Endothelial cell of umbilical vein (primary cell): ENCODE results near the gene TMPRSS5. TPM values are rescaled to one million over a fixed set of nuclear protein-coding genes. Genes with fewer than 3 reads are reported as not detected.

Source experiments
- BruUV-seq: library from RNA; stranded (reverse); fragments of 400-500 nt; replicated peaks from 2 replicates; lab custom pipeline; 2021; lab: Mats Ljungman, UMichigan
- CTCF ChIA-PET: fragments of 300-600, 350-600 bp; sonication (Branson Sonifier 250); formaldehyde crosslinking; loops from one replicate; lab custom pipeline; 2021; ENCODE audit warnings: antibody characterized with exemption, inconsistent platforms; lab: Charles Lee
- POLR2A ChIA-PET: fragments of 300-600, 350-600 bp; sonication (Branson Sonifier 250); formaldehyde crosslinking; loops from one replicate; lab custom pipeline; 2021; ENCODE audit warnings: antibody characterized with exemption, inconsistent platforms; lab: Charles Lee
- DNase-seq: peaks from one replicate; pipeline ENCODE4 v3.0.0-alpha.2; 2011; ENCODE audit warnings: low read depth, low spot score
- FAIRE-seq: peaks from 2 replicates; lab custom pipeline; 2011; peaks lifted over from hg19 to GRCh38; lab: Jason Lieb, UNC
- H2AFZ ChIP-seq: 2 replicates; pipeline ENCODE4 v1.6.0; 2012; ENCODE audit warnings: low read depth, low read length, control low read depth, inconsistent platforms
- H3K27ac ChIP-seq: 2 replicates; pipeline ENCODE4 v1.5.1; 2011; ENCODE audit warnings: low read depth, mild to moderate bottlenecking, control low read depth, low read length, moderate library complexity; ENCODE audit not compliant: insufficient read depth
- H3K27me3 ChIP-seq, 2 experiments: 2 replicates each; pipeline versions ENCODE4 v1.6.0 to v1.6.1; 2011; ENCODE audit warnings: low read length in 2 of 2, mixed read lengths in 1 of 2; ENCODE audit not compliant: control insufficient read depth in 2 of 2, insufficient read depth in 2 of 2
- H3K36me3 ChIP-seq, 2 experiments: 2 replicates in 1 of 2; 3 replicates in 1 of 2; pipeline ENCODE4 v1.5.1; 2011; ENCODE audit warnings: low read length in 2 of 2, mild to moderate bottlenecking in 1 of 2, moderate library complexity in 1 of 2; ENCODE audit not compliant: control insufficient read depth in 2 of 2, insufficient read depth in 2 of 2; ENCODE audit errors: extremely low read depth in 1 of 2
- H3K4me1 ChIP-seq: 3 replicates; pipeline ENCODE4 v1.5.1; 2011; ENCODE audit warnings: mild to moderate bottlenecking, low read length; ENCODE audit not compliant: control insufficient read depth, insufficient read depth; ENCODE audit errors: extremely low read depth
- H3K4me2 ChIP-seq: 2 replicates; pipeline ENCODE4 v1.6.1; 2011; ENCODE audit warnings: low read length, control low read depth, mixed read lengths; ENCODE audit not compliant: insufficient read depth
- H3K4me3 ChIP-seq, 3 experiments: fragments of 200-600 bp in 1 of 3; sonication (generic), shearing (Covaris generic) in 1 of 3; replicated peaks in 1 of 3; 2 replicates each; pipeline ENCODE4 v1.5.1; 2011 to 2016; ENCODE audit warnings: control low read depth in 3 of 3, low read length in 3 of 3, mild to moderate bottlenecking in 2 of 3, inconsistent platforms in 1 of 3, low read depth in 1 of 3, moderate library complexity in 1 of 3; ENCODE audit not compliant: insufficient read depth in 1 of 3
- H3K79me2 ChIP-seq: 2 replicates; pipeline ENCODE4 v1.6.0; 2012; ENCODE audit warnings: low read length, inconsistent platforms; ENCODE audit not compliant: control insufficient read depth, insufficient read depth
- H3K9ac ChIP-seq: replicated peaks from 2 replicates; pipeline ENCODE3; 2011; ENCODE audit warnings: low read length, control low read depth; ENCODE audit not compliant: insufficient read depth; ENCODE audit errors: extremely low read depth
- H3K9me1 ChIP-seq: replicated peaks from 3 replicates; pipeline ENCODE4 v1.6.0; 2011; ENCODE audit warnings: mild to moderate bottlenecking, low read length; ENCODE audit not compliant: control insufficient read depth, insufficient read depth; ENCODE audit errors: extremely low read depth
- H3K9me3 ChIP-seq: replicated peaks from 2 replicates; pipeline ENCODE4 v1.5.1; 2012; ENCODE audit warnings: low read length, inconsistent platforms; ENCODE audit not compliant: control insufficient read depth, insufficient read depth
- H4K20me1 ChIP-seq: replicated peaks from 2 replicates; pipeline ENCODE3; 2011; ENCODE audit warnings: mild to moderate bottlenecking, low read length; ENCODE audit not compliant: control insufficient read depth, insufficient read depth; ENCODE audit errors: extremely low read depth
- EZH2 ChIP-seq: IDR thresholded peaks from 2 replicates; pipeline ENCODE4 v1.6.1; 2012; ENCODE audit warnings: borderline replicate concordance, low read depth, mild to moderate bottlenecking, moderate library complexity, low read length, inconsistent platforms; ENCODE audit not compliant: severe bottlenecking
- GATA2 ChIP-seq: IDR thresholded peaks from 2 replicates; pipeline ENCODE4 v1.7.0; 2011; ENCODE audit warnings: low read depth, mild to moderate bottlenecking, moderate library complexity, mixed read lengths, low read length; ENCODE audit not compliant: insufficient read length, insufficient read depth
- MYC ChIP-seq: IDR thresholded peaks from one replicate; pipeline ENCODE4 v1.6.1; 2011; ENCODE audit warnings: mild to moderate bottlenecking, low read depth, low read length
- POLR2A ChIP-seq: IDR thresholded peaks from 2 replicates; pipeline ENCODE4 v1.6.1; 2012; ENCODE audit warnings: low read depth, mild to moderate bottlenecking, control low read depth, low read length
- POLR2AphosphoS5 ChIP-seq: IDR thresholded peaks from 2 replicates; pipeline ENCODE4 v1.6.1; 2012; ENCODE audit warnings: low read depth, mild to moderate bottlenecking, control low read depth, low read length, moderate library complexity; ENCODE audit not compliant: insufficient read depth
- dilution Hi-C: fragments of 300-500 bp; cut with MboI; formaldehyde crosslinking; loops from one replicate; pipeline ENCODE4 v1.15.0; 2019; ENCODE audit warnings: low sequenced_read_pairs; ENCODE audit not compliant: extremely low pct_ligation_motif_present
- intact Hi-C: fragments of 100-400 bp; cut with micrococcal nuclease; formaldehyde crosslinking; loops from one replicate; pipeline ENCODE4 v1.10.0; 2022
- polyA plus RNA-seq, 4 experiments: library from polyadenylated mRNA; depleted of rRNA in 3 of 4; stranded (reverse) in 3 of 4; unstranded in 1 of 4; fragments of >200 nt; gene quantifications; 2 replicates each; pipeline versions ENCODE4 v1.2.1 to v1.2.3, GENCODE V29; 2011 to 2012; ENCODE audit warnings: missing spikeins in 1 of 4
- total RNA-seq: library from RNA; stranded (reverse); gene quantifications from 2 replicates; pipeline ENCODE4 v1.2.3, GENCODE V29; 2021

TMPRSS5 gene
- total and polyA plus RNA-seq, 2 donors (not counting 3 experiments of a cell fraction or from before 2014, with no cell fraction given) = 0.40 to 0.64 TPM

- CTCF ChIA-PET = no interaction called here
- dilution Hi-C loops (no loop called here), intact Hi-C loops (no loop called here)
- BruUV-seq = no TSS peak
- TF ChIP-seq GATA2 (no peak), POLR2AphosphoS5 (no peak), EZH2 (no peak)
- Histone ChIP-seq H3K9me3 (no peaks in the 10 kb centered on the region), H3K4me3 (no peak overlapping the region), H3K4me1 (no peaks in the 10 kb centered on the region), H3K9ac (no peak overlapping the region), H3K36me3 (no peaks in the 10 kb centered on the region), H4K20me1 (no peaks in the 10 kb centered on the region), H3K79me2 (no peaks in the 10 kb centered on the region), H3K27ac (no peak overlapping the region), H3K9me1 (no peaks in the 10 kb centered on the region), H2AFZ (no peak overlapping the region), H3K4me2 (no peak overlapping the region), H3K27me3 (no peaks in the 10 kb centered on the region)
- POLR2A ChIA-PET = no interaction called here
- FAIRE-seq (no peak), DNase-seq (no peak)
Measured at GRCh38 chr11:113675003-113675561, 31.0 kb downstream of the TMPRSS5 start.

- POLR2A ChIA-PET = no interaction called here
- dilution Hi-C loops = no loop called here
- no peak for FAIRE-seq
Measured at GRCh38 chr11:113674397-113674685, 31.8 kb downstream of the TMPRSS5 start.

More at GRCh38 chr11:113674397-113674685, 31.8 kb downstream of the TMPRSS5 start:
- intact Hi-C loops = no loop called here
- Histone ChIP-seq H3K79me2 (no peaks in the 10 kb centered on the region), H2AFZ (no peak overlapping the region), H4K20me1 (no peaks in the 10 kb centered on the region), H3K27me3 (no peaks in the 10 kb centered on the region), H3K27ac (no peak overlapping the region), H3K4me2 (no peak overlapping the region), H3K9me1 (no peaks in the 10 kb centered on the region), H3K36me3 (no peaks in the 10 kb centered on the region), H3K9me3 (no peaks in the 10 kb centered on the region), H3K9ac (no peak overlapping the region), H3K4me1 (no peaks in the 10 kb centered on the region), H3K4me3 (no peak overlapping the region)
- TF ChIP-seq MYC (no peak), GATA2 (no peak), POLR2A (no peak)
- no peak for DNase-seq
- no TSS peak for BruUV-seq
- CTCF ChIA-PET = no interaction called here
